Islet of Langerhans (tissue), 1 donor: ENCODE results near the gene OTULIN.

Experiments
- FAIRE-seq: peaks from one replicate; lab custom pipeline; 2011; peaks lifted over from hg19 to GRCh38; lab: Jason Lieb, UNC

Gene OTULIN

DNA sequence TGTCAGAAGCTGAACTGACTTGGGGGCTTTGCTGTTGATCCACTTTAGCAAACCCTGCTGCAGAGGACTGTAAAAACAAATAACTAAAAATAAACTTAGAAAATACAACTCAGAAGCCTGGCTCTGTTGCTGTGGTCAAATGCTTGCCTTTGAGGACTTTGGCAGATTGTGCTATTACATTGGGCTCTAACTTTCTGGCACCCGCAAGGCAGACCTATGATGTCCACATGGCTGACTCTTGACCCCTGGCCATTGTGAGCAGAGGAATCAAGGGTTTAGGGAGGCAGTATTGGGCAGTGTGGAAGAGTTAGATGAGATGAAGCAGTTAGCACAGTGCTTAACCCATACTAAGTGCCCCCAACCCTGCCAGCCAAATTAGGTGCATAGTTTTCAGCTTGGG, 34.0 kb downstream of the OTULIN start:
- FAIRE-seq, result no peak

DNA sequence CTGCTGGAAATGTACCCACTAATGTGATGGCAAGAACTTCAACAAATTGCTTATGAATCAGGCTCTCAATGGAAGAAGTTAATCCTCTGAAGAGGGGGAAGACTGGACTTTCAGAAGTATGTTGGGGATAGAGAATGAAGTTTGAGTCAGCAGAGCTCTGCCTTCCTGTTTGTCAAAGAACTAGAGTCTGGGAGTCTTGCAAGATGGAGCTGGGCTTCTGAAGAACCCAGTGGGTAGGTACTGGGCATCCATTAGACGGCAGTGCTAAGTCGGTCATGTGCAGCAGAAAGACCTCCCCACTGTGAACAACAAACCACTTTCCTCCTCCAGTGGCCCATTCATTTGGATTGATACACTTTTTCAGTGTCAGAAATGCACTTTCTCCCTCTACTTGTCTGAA, 34.6 kb downstream of the OTULIN start:
- no peak for FAIRE-seq

GRCh38 chr5:14699807-14700400, 35.4 kb downstream of the OTULIN start:
- no peak for FAIRE-seq

DNA sequence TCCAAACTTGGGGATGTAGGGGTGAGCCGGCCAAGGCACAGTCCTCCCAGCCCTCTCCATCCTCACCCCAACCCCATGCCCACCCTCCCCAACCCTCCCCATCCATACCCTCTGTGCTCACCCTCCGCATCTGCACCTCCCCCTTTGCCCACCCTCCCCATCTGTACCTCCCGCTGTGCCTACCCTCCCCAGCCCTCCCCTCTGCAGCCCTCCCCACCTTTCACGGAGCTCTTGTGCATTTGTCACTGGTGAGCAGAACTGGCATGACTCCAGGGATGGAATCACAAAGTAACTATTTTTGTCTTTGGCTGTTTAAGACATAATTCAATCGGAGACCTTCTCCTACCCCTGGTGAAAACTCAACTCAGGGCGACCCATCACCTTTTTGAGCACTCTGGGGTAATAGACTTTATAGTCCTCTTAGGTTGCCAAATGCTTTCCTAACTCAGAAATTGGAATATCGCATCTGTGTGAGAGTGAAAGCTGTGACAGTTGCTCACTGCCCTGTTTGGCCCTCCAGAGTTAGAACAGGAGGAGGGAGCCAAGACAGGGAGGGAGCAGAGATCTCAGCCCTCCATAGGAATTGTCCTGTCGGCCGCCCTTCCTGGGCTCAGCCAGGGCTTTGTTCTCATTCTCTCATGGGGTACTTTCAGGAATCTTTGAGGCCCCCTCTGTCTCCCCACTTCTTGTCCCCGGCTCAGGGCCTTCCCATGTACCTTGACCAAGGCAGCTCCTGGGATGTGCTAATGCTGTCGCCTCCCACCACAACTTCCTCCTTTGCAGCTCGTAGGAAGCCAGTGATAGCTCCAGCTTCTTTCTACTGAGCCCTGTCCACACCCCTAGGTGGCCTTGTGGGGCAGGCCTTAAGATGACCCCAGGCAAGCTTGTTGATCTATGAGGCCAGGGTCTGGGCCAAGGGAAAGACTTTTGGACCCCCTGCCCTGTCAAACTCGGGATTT, 36.2 kb downstream of the OTULIN start:
- no peak for FAIRE-seq

GRCh38 chr5:14701556-14701955, 37.0 kb downstream of the OTULIN start:
- FAIRE-seq, result no peak

- no peak for FAIRE-seq
Observed at GRCh38 chr5:14702238-14702839, 37.8 kb downstream of the OTULIN start.

GRCh38 chr5:14705556-14705955, 41.0 kb downstream of the OTULIN start:
- no peak for FAIRE-seq

GRCh38 chr5:14706615-14707021, 42.1 kb downstream of the OTULIN start:
- FAIRE-seq, result no peak

- no peak for FAIRE-seq
Observed at GRCh38 chr5:14707811-14708390, 43.4 kb downstream of the OTULIN start.

DNA sequence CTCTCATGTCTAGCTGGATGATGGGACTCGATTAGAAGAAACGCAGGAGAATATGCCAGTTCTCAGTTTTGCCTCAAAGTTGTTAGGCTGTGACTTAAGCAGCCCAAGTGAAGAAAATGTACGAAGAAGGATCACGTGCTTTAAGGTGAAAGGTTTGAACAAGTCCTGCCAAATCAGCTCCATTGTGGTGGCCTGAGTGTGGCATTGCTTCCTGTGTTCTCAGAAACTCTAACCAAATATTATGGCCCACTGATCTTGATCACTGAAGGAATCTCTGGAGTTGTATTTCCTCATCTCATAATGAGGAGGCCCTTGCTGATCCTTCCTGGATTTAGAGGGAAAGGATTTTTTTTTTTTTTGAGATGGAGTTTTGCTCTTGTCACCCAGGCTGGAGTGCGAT, 44.0 kb downstream of the OTULIN start:
- no peak for FAIRE-seq

DNA sequence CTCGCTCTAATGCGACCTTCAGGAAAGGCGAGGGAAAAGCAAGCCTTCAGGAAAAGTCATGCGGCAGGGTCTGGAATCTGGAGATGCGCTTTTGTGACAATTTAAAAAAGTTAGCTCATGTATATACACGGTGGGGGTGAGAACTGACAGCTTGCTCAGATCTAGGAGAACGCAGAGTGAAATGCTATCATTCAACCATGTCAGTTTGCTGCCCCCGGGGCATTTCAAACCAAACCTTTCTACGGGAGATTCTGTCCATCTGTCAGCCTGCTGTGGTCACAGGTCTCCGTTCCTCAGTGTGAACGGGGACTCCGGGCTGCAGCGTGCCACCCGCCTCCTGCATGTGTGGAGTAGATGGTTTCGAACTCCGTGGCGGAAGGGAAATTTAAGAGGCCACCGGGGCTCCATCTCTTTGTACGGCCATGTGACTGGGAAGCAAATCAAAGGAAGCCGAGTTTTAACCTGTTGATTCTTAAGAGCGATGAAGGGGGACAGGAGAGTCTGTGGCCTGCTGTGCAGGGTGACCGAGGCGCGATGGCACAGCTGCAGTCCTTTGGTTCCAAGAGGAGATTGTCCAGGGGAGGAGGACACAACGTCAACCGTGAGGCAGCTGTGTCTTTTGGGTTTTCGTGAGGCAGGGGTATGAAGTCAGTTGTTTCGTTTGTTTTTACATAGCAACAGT, 45.9 kb downstream of the OTULIN start:
- no peak for FAIRE-seq

- FAIRE-seq, result no peak
Observed at GRCh38 chr5:14712131-14712530, 47.6 kb downstream of the OTULIN start.

DNA sequence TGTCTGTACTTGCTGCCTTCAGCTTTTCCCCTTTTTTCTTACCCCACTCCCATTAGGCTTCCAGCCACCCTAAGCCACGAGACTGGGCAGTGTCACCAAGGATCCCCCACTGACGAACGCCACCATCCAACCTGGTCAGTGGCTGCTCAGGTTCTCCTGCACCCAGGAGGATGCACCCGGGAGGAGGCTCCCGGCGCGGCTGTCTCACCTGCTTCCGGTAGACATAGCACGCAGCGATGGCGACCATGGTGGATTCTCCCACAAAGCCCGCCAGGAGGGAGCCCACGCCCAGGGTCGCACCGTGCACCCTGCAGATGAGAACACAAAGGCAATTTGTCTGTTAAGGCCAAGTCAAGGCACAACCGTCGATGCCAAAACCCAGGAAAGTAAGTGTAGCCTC, 48.1 kb downstream of the OTULIN start:
- FAIRE-seq, result no peak

DNA sequence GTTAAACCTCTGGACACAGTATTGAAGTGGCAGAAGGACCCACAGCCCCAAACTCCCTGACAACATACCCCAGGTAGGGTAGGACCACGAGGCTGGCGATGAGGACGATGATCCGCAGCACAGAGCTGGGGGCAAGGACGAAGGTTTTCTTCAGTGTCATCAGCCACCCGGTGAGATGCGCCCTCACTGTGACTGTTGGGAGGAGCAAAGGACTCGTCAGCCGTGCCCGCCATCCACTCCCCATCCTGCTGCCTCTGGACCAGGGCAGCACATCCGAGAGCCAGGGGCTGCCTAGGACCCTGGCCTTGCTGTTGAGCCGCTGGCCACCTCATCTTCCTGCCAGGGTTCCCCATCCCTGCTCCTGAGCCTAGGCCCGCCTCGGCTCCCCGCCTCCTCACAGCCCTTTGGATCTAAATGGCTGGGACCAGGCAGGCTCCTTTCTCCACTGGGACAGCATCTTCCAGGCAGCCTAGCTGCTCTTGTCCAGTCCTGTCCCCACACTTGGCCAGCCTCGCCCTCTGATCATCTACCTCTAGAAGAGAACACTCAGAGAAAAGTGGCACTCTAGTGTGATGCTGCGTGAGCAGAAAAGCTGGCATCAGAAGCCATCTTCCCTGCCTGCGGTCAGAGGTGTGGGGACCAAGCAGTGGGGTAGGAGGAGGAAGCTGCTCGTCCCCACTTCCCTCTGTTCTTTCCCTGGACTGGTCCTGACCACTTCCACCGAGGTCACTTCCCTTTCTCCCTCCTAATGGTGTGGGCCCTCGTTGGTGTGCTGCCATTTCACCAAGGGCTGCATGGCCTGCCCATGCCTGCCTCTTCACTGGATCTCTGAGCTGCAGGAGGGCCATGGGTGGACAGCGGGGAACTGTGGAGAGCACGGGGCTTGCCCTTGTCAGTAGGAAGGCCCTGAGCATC, 49.2 kb downstream of the OTULIN start:
- no peak for FAIRE-seq

DNA sequence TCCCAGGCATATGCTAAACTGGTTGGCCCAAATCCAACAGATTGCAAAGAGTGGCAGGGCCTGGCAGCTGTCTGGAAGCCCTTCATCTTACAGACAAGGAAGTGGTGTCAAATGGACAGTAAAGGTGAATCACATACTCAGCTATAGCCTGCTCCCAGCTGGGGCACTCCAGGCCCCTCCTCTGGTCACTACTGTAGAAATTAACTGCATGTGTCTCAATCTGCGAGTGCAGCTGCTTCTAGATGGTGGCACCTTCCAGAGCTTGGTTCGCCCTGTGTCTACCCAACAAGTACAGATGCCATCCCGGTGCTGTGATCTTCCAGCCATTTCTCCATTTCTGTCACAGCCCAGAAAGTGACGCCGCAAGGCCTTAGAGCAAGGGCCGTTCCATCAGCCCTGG, 50.2 kb downstream of the OTULIN start:
- FAIRE-seq, result no peak

DNA sequence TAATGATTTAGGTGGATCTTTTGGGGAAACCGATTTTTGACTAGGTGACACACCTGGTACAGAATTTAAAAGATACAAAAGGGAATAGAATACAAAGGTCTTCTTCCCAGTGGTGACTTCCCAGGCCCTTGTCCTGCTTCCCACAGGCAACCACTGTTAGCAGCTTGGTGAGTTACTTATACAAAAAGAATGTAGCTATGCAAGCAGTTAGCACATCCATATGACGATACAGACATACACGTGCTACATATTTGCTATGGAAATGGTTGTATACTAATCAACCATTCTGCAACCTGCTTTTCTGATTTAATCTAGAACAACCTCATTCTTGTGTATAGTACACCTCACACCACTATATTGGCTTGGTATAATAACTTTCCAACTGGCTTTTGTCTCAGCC, 51.0 kb downstream of the OTULIN start:
- FAIRE-seq, result no peak

DNA sequence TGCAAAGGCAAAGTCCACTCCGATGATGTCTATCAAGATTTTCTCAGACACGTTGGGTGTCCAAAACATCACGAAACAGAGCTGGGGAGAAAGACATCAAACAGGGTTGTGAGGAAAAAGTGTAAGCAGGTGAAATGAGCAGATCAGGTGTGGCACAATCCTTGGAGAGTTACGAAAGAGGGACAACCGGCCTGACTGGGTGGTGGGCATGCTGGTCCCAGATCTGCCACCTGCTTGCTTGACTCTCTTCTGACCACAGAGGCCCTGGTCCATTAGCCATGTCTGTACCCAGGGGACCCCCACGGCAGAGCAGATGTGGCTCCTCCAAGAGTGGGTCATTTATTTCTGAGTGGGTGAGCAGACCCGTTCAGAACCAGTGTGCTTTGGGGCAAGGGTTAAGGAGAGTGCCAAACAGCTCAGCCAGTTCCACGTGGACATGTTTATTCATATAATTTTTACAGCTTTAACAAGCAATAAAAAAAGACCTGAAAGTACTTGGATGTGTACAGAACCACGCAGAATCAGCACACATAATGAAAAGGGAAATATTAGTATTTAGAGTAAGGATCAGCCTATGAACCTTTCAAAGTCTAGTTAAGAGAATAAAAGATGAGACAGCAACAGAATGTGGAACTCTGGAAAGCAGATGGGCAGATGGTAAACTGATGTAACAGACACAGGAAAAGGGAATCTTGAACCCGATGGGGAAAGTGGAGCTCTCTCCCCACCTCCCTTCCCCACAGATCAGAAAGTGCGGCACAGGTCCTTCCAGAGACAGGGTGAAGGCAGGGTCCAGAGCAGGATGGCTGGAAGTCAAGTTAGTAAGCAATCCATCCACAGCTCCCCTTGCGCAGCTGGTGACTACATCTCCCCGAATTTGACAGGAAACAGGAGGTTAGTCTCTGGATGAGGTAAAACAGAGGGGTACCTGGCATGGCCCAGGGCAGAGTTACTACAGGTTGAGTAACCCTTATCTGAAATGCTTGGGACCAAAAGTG, 52.5 kb downstream of the OTULIN start:
- FAIRE-seq, result no peak

DNA sequence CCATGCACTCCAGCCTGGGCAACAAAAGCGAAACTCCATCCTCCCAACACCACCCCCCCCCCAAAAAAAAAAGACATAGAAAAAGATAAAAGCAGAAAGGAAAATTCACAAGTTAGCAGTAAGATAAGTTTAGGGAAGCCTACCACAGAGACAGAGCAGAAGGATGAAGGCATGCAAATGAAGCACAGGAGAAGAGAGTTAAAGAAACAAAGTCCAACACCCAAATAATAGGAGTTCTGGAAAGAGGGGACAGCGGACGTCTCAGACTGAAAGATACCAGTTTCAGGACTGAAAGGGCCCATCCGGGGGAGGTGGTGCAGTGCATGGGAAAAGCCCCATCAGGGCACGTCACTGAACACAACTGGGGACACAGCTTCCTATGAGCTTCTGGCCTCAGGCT, 54.3 kb downstream of the OTULIN start:
- FAIRE-seq, result no peak

DNA sequence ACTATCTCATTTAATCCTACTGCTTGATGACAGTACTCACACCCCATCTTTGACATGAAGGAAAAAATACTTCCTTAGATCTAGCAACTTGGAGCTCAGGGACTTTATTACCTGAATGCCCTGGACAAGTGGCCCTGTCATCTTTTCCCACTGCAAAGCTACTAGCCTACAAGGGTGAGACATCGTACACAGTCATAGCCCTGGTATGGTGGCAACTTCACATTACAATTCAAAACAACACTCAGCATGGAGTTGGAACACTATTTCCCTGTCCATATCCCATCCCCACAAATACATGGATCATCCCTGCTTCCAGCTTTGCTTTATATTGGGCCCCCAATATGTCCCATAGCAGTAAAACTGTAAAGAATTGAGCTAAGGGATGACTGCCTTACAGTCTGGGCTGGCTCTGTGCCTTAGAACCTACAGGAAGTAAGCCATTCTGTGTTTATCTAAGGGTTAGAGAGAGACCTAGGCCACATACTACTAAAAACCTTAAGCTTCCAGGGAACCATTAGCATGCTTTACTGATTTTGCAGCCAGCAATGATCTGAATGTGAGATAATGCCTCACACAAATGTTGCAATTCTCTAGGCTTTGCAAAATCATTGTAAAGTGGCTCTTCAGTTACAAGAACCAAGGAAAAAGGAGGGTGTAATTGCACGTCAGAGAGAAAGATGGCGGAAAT, 55.9 kb downstream of the OTULIN start:
- no peak for FAIRE-seq
